ENCODE measurements around the gene SLC5A2.
"Not testable (repeated sequence)": the region's sequence is repeated elsewhere in the genome, so short reads cannot be mapped to it uniquely, and the experiment has no call there.

Gene SLC5A2

GRCh38 chr16:31532120-31532519 is 49.2 kb downstream of the SLC5A2 start:
- Histone ChIP-seq H3K9ac (ENCODE audit: insufficient read length, low read depth) (no peak overlapping the region), H3K4me1 (ENCODE audit: insufficient read depth, insufficient read length) (peaks cover 10% of the 10 kb centered on the region), H3K27me3 (ENCODE audit: insufficient read depth, insufficient read length) (peaks cover 65% of the 10 kb centered on the region), H3K36me3 (ENCODE audit: insufficient read depth, insufficient read length, low read length) (no peaks in the 10 kb centered on the region), H3K9me3 (ENCODE audit: insufficient read depth, low read length) (no peaks in the 10 kb centered on the region), H3K4me3 (ENCODE audit: insufficient read length, low read depth) (no peak overlapping the region)
- no peak for DNase-seq (ENCODE audit: low read depth, low spot score)
- TF ChIP-seq ZNF274 (IDR thresholded peaks at IDR 0.05; ENCODE audit: low read depth, low read length) = no peak
- no peak for TF ChIP-seq YY1 (IDR thresholded peaks at IDR 0.05; ENCODE audit: insufficient read depth, insufficient read length)
- TF ChIP-seq SUZ12 (IDR thresholded peaks at IDR 0.05; ENCODE audit: extremely low read depth, insufficient read depth, insufficient read length) = no peak

DNA sequence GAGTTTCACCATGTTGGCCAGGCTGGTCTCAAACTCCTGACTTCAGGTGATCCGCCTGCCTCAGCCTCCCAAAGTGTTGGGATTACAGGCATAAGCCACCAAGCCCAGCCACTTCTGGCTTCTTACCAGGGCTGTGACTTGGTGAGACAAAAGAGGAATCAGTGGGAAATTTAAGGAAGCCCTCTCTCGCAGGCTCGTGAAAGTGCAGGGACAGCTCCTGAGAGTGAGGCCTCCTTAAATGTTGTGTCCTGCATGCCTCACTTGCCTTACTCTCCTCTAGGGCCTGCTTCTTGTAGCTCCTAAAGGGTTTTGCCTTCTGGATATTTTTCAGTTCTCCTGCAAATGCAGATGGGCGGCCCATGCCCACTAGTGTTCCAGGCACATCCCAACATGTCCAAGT is 50.0 kb downstream of the SLC5A2 start:
- no peak overlapping the region for H3K4me3 ChIP-seq (ENCODE audit: insufficient read length, low read depth)
- no peaks in the 10 kb centered on the region for H3K9me3 ChIP-seq (ENCODE audit: insufficient read depth, low read length)
- no peaks in the 10 kb centered on the region for H3K36me3 ChIP-seq (ENCODE audit: insufficient read depth, insufficient read length, low read length)
- H3K4me1 ChIP-seq (ENCODE audit: insufficient read depth, insufficient read length) = peaks cover 10% of the 10 kb centered on the region
- peaks cover 64% of the 10 kb centered on the region for H3K27me3 ChIP-seq (ENCODE audit: insufficient read depth, insufficient read length)
- H3K9ac ChIP-seq (ENCODE audit: insufficient read length, low read depth) = no peak overlapping the region
- no peak for TF ChIP-seq YY1 (IDR thresholded peaks at IDR 0.05; ENCODE audit: insufficient read depth, insufficient read length)
- TF ChIP-seq SUZ12 (IDR thresholded peaks at IDR 0.05; ENCODE audit: extremely low read depth, insufficient read depth, insufficient read length) = no peak
- TF ChIP-seq ZNF274 (IDR thresholded peaks at IDR 0.05; ENCODE audit: low read depth, low read length) = no peak
- DNase-seq (ENCODE audit: low read depth, low spot score) = no peak

- Histone ChIP-seq H3K27me3 (ENCODE audit: insufficient read depth, insufficient read length) (peaks cover 46% of the 10 kb centered on the region), H3K36me3 (ENCODE audit: insufficient read depth, insufficient read length, low read length) (no peaks in the 10 kb centered on the region), H3K9ac (ENCODE audit: insufficient read length, low read depth) (no peak overlapping the region), H3K9me3 (ENCODE audit: insufficient read depth, low read length) (peaks cover 21% of the 10 kb centered on the region), H3K4me1 (ENCODE audit: insufficient read depth, insufficient read length) (peaks cover 3% of the 10 kb centered on the region), H3K4me3 (ENCODE audit: insufficient read length, low read depth) (no peak overlapping the region)
- DNase-seq (ENCODE audit: low read depth, low spot score) = no peak
- TF ChIP-seq SUZ12 (IDR thresholded peaks at IDR 0.05; ENCODE audit: extremely low read depth, insufficient read depth, insufficient read length) (no peak), ZNF274 (IDR thresholded peaks at IDR 0.05; ENCODE audit: low read depth, low read length) (no peak), YY1 (IDR thresholded peaks at IDR 0.05; ENCODE audit: insufficient read depth, insufficient read length) (no peak)
Measured at GRCh38 chr16:31535737-31536136, 52.8 kb downstream of the SLC5A2 start.

- peaks cover 24% of the 10 kb centered on the region for H3K9me3 ChIP-seq (ENCODE audit: insufficient read depth, low read length)
- TF ChIP-seq ZNF274 (IDR thresholded peaks at IDR 0.05; ENCODE audit: low read depth, low read length) (no peak), YY1 (IDR thresholded peaks at IDR 0.05; ENCODE audit: insufficient read depth, insufficient read length) (no peak), SUZ12 (IDR thresholded peaks at IDR 0.05; ENCODE audit: extremely low read depth, insufficient read depth, insufficient read length) (no peak)
- H3K27me3 ChIP-seq (ENCODE audit: insufficient read depth, insufficient read length) = peaks cover 35% of the 10 kb centered on the region
- H3K36me3 ChIP-seq (ENCODE audit: insufficient read depth, insufficient read length, low read length) = no peaks in the 10 kb centered on the region
- DNase-seq (ENCODE audit: low read depth, low spot score) = no peak
- peak overlapping the region; percentile 74 for H3K9ac ChIP-seq (ENCODE audit: insufficient read length, low read depth)
- peak overlapping the region; percentile 47 for H3K4me3 ChIP-seq (ENCODE audit: insufficient read length, low read depth)
- peaks cover 3% of the 10 kb centered on the region for H3K4me1 ChIP-seq (ENCODE audit: insufficient read depth, insufficient read length)
Measured at GRCh38 chr16:31536804-31537361, 54.0 kb downstream of the SLC5A2 start.

- H3K4me1 ChIP-seq (ENCODE audit: insufficient read depth, insufficient read length) = peaks cover 3% of the 10 kb centered on the region
- no peak for DNase-seq (ENCODE audit: low read depth, low spot score)
- peak overlapping the region; percentile 74 for H3K9ac ChIP-seq (ENCODE audit: insufficient read length, low read depth)
- peaks cover 30% of the 10 kb centered on the region for H3K27me3 ChIP-seq (ENCODE audit: insufficient read depth, insufficient read length)
- TF ChIP-seq YY1 (IDR thresholded peaks at IDR 0.05; ENCODE audit: insufficient read depth, insufficient read length) (no peak), SUZ12 (IDR thresholded peaks at IDR 0.05; ENCODE audit: extremely low read depth, insufficient read depth, insufficient read length) (no peak), ZNF274 (IDR thresholded peaks at IDR 0.05; ENCODE audit: low read depth, low read length) (no peak)
- H3K36me3 ChIP-seq (ENCODE audit: insufficient read depth, insufficient read length, low read length) = no peaks in the 10 kb centered on the region
- peaks cover 32% of the 10 kb centered on the region for H3K9me3 ChIP-seq (ENCODE audit: insufficient read depth, low read length)
- H3K4me3 ChIP-seq (ENCODE audit: insufficient read length, low read depth) = peak overlapping the region; percentile 47
Measured at GRCh38 chr16:31537362-31538242, 54.7 kb downstream of the SLC5A2 start.

DNA sequence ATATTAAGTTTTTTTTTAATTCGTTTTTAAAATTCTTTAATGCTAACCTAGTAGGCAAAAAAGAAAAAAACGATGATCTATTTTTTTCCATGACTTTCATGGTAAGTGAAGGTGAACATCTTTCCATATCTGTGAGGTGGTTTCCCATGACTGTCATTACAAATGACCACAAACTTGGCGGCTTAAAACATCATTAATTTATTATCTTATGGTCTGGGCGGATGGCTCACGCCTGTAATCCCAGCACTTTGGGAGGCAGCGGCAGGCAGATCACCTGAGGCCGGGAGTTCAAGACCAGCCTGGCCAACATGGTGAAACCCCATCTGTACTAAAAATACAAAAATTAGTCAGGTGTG is 55.3 kb downstream of the SLC5A2 start:
- not testable (repeated sequence) for H3K9ac ChIP-seq (ENCODE audit: insufficient read length, low read depth)

GRCh38 chr16:31539762-31540161 is 56.8 kb downstream of the SLC5A2 start:
- H3K4me3 ChIP-seq (ENCODE audit: insufficient read length, low read depth); DNase-seq (ENCODE audit: low read depth, low spot score); H3K9ac ChIP-seq (ENCODE audit: insufficient read length, low read depth); H3K4me1 ChIP-seq (ENCODE audit: insufficient read depth, insufficient read length); H3K36me3 ChIP-seq (ENCODE audit: insufficient read depth, insufficient read length, low read length): not testable (repeated sequence)
- Histone ChIP-seq H3K27me3 (ENCODE audit: insufficient read depth, insufficient read length) (peaks cover 30% of the 10 kb centered on the region), H3K9me3 (ENCODE audit: insufficient read depth, low read length) (peaks cover 44% of the 10 kb centered on the region)

More for the DNA sequence above, 55.3 kb downstream of the SLC5A2 start:
- H3K4me1 ChIP-seq (ENCODE audit: insufficient read depth, insufficient read length); H3K4me3 ChIP-seq (ENCODE audit: insufficient read length, low read depth); DNase-seq (ENCODE audit: low read depth, low spot score); H3K36me3 ChIP-seq (ENCODE audit: insufficient read depth, insufficient read length, low read length): not testable (repeated sequence)
- peaks cover 30% of the 10 kb centered on the region for H3K27me3 ChIP-seq (ENCODE audit: insufficient read depth, insufficient read length)
- peaks cover 38% of the 10 kb centered on the region for H3K9me3 ChIP-seq (ENCODE audit: insufficient read depth, low read length)
